Colonic mucosa (tissue), 4 donors: ENCODE results near the gene CACNG3. TPM values are rescaled to one million over a fixed set of nuclear protein-coding genes. Genes with fewer than 3 reads are reported as not detected.

ENCODE experiments used
- DNase-seq: peaks from one replicate; pipeline ENCODE4 v3.0.0-alpha.2; 2020
- H3K27ac ChIP-seq: fragments of 200-600 bp; one replicate; pipeline ENCODE4 v1.8.0; 2021
- H3K27me3 ChIP-seq: fragments of 200-600 bp; one replicate; pipeline ENCODE4 v1.8.0; 2021
- H3K36me3 ChIP-seq: fragments of 200-600 bp; one replicate; pipeline ENCODE4 v1.8.0; 2021
- H3K4me1 ChIP-seq: fragments of 200-600 bp; one replicate; pipeline ENCODE4 v1.8.0; 2021; ENCODE audit warnings: mild to moderate bottlenecking
- H3K4me3 ChIP-seq: fragments of 200-600 bp; one replicate; pipeline ENCODE4 v1.8.0; 2021
- H3K9ac ChIP-seq, 2 donors: one replicate each; pipeline ENCODE4 v1.7.0; 2013; ENCODE audit warnings: control low read depth in 2 of 2, low read depth in 2 of 2, low read length in 2 of 2
- H3K9me3 ChIP-seq: fragments of 200-600 bp; one replicate; pipeline ENCODE4 v1.8.0; 2021
- intact Hi-C: fragments of 100-400 bp; cut with DNase I; formaldehyde crosslinking; loops from one replicate; pipeline ENCODE4 v1.14.1; 2022
- total RNA-seq, 2 donors: library from RNA; stranded (reverse); fragmentation: NEBNext Ultra II Directional in 1 of 2; extraction: Animal tissue kit (Norgen Biotek cat#: 25700) in 1 of 2; gene quantifications; one replicate each; pipeline ENCODE4 v1.2.1, GENCODE V29; 2021
- TF ChIP-seq, protein P1 (sequence below): fragments of 200-600 bp; IDR thresholded peaks from one replicate; pipeline ENCODE4 v1.8.0; 2022; ENCODE audit warnings: antibody characterized with exemption, mild to moderate bottlenecking
- donor health status: healthy.
- donor health status: DM: no; HTN: no; CAD: no.
- donor health status: DM: no; HTN: no; CAD: no.

Gene CACNG3
- total RNA-seq, 2 donors from 2014 or later, result not detected

DNA sequence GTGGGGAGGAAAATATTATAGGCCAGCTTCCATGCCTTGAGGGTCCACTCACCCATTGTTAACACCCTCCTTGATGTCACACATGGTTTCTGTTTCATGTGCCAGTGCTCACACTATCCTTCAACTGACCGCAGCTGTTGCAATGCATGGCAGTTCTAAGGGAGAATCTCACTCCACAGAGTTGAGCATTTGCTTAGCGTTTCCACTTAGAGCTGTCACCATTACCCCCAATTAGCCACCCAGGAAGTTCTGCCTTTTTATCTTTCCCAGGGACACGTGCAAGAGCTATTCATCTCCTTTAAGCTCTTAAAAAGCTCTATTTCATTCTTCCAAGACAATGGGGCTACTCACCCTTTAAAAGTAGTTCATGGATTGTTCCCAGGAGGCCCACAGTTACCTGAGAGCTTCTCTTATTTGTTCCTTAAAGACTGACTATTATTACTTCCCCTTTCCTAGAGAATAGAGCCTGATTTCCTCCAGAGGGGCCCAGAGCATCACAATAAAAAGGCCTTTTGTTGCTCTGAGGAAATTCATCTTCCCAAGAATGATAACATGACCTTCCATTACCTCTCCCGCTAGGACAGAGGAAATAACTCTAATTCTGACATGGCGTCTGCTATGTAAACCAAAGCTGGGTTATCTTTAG, 126.8 kb downstream of the CACNG3 start:
- Histone ChIP-seq H3K9me3 (no peaks in the 10 kb centered on the region), H3K4me3 (no peak overlapping the region), H3K27me3 (no peaks in the 10 kb centered on the region), H3K27ac (no peak overlapping the region), H3K4me1 (no peaks in the 10 kb centered on the region), H3K36me3 (no peaks in the 10 kb centered on the region), H3K9ac (no peak overlapping the region)
- DNase-seq, result no peak
- TF ChIP-seq, protein P1, sequence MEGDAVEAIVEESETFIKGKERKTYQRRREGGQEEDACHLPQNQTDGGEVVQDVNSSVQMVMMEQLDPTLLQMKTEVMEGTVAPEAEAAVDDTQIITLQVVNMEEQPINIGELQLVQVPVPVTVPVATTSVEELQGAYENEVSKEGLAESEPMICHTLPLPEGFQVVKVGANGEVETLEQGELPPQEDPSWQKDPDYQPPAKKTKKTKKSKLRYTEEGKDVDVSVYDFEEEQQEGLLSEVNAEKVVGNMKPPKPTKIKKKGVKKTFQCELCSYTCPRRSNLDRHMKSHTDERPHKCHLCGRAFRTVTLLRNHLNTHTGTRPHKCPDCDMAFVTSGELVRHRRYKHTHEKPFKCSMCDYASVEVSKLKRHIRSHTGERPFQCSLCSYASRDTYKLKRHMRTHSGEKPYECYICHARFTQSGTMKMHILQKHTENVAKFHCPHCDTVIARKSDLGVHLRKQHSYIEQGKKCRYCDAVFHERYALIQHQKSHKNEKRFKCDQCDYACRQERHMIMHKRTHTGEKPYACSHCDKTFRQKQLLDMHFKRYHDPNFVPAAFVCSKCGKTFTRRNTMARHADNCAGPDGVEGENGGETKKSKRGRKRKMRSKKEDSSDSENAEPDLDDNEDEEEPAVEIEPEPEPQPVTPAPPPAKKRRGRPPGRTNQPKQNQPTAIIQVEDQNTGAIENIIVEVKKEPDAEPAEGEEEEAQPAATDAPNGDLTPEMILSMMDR, result no peak
- intact Hi-C loops, result no loop called here

DNA sequence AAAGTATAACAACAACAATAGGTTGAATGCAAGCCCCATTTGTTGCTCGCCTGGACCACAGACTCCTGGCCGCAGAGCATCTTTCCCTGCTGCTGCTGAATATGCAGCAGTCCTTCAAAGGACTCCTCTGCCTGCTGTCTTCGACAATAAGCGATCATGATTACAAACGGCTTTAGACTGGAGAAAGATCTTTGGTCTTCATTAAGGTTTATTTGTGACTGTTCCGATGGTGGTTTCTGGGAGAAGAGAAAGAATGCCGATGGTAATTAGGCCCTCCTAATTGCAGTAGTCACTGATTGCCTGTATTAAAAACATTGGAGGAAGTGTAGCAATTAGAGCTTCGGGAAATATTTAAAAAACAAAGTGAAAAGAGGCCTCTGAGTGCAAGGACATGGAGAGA, 138.2 kb downstream of the CACNG3 start:
- no peaks in the 10 kb centered on the region for H3K36me3 ChIP-seq
- H3K4me1 ChIP-seq, result no peaks in the 10 kb centered on the region
- no peak overlapping the region for H3K4me3 ChIP-seq
- intact Hi-C loops, result no loop called here
- H3K27ac ChIP-seq, result no peak overlapping the region
- DNase-seq, result no peak
- TF ChIP-seq, protein P1, result no peak
- H3K9ac ChIP-seq, result no peak overlapping the region
- H3K27me3 ChIP-seq, result no peaks in the 10 kb centered on the region
- H3K9me3 ChIP-seq, result no peaks in the 10 kb centered on the region

DNA sequence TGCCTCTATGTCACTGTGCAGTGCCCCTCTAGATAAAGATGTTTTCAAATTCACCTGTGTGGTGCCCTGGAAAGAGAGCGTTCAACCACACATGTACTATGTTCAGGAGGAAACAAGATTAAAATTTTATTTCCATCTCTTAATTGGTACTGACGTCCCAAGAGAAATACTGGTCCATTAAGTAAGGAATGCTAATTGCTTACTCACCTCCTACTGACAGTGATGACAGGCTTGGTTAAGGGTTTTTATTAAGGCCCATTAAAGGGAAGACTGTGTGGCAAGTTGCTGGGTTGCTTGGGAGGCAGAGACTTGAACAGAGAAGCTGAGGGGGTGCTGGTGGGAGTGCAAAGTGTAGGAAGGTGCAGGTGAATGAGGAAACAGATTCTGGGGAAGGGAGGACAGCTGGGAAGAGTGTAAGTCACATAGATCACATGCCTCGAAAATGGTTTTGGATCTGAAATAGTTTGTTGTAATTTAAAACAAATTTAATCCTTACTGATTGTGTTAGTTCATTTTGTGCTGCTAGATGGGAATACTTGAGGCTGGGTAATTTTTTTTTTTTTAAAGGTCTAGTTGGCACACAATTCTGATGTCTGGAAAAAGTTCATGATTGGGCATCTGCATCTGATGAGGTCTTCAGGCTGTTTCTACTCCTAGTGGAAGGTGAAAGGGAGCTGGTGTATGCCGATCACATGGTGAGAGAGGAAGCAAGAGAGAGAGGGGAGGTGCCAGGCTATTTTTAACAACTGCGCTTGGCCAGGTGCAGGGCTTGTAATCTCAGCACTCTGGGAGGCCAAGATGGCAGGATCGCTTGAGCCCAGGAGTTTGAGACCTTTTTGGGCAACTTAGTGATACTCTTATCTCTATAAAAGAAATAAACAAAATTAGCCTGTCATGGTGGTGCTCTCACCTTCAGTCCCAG, 140.5 kb downstream of the CACNG3 start:
- H3K9ac ChIP-seq, result no peak overlapping the region
- H3K4me1 ChIP-seq, result no peaks in the 10 kb centered on the region
- no peak overlapping the region for H3K4me3 ChIP-seq
- TF ChIP-seq, protein P1, result no peak
- H3K27ac ChIP-seq, result no peak overlapping the region
- no peaks in the 10 kb centered on the region for H3K9me3 ChIP-seq
- DNase-seq, result no peak
- H3K27me3 ChIP-seq, result no peaks in the 10 kb centered on the region
- intact Hi-C loops, result no loop called here
- H3K36me3 ChIP-seq, result no peaks in the 10 kb centered on the region

DNA sequence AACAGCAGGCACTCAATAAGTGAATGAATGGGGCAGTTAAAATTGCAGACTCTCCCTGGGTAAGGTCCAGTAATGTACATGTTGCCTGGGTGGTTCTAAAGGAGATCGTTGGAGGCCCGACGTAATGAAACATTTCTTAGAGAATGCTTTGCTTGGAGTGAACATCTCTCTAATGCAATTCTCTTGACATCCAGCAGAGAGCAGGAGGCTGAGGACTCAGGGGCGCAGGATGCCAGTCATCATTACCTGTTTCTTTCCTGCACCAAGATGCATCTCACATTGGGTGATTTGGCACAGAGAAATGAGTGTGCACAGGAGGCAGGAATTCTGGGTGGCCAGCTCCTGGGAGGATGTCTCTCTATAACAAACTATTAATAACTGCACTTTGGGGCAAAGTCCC, 152.9 kb downstream of the CACNG3 start:
- no peaks in the 10 kb centered on the region for H3K36me3 ChIP-seq
- H3K27me3 ChIP-seq, result no peaks in the 10 kb centered on the region
- intact Hi-C loops, result no loop called here
- DNase-seq, result no peak
- no peak overlapping the region for H3K4me3 ChIP-seq
- H3K27ac ChIP-seq, result no peak overlapping the region
- no peak overlapping the region for H3K9ac ChIP-seq
- TF ChIP-seq, protein P1, result no peak
- no peaks in the 10 kb centered on the region for H3K9me3 ChIP-seq
- no peaks in the 10 kb centered on the region for H3K4me1 ChIP-seq
